ENCODE data around the gene KDR.
A peak's percentile ranks its signal among the peaks of the same experiment; 100 is the strongest.

KDR gene

DNA sequence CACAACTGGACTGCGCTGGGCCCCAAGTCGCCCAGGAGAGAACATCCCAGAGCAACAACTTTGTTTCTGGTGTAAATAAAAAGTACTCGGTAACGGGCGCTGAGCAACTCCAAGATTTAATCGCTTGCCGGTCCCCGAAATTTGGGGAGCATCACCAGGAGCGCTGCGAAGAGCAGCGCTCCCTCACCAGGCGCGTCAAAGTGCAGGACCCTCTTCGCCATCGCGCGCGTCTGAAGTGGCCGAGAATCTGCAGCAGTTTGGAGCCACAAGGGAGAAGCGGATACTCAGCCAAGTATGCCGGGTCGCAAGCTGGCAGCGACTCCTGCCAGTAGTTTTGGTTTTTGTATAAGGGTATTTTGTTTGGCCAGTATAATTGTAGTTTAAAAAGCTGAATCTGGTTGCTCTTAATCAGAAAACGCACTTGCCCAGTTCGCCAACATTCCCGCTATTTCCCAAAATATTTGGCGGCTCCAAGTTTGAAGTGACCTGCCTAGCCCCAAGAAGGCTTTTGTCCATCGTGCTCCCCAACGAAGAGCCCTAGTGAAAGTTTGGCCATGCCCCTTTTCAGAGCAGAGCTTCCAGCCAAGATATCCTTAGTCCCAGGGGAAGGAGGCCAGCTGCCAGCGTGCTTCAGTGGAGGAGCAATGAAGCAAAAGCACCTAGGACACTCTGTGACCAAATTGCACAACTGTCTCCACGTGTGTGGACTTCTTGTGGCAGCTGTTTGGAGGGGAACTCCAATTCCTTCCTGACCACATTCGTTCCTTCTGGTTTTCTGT is 557 bp upstream of the KDR start:
- intact Hi-C loops (cut with DNase I): no loop called here

DNA sequence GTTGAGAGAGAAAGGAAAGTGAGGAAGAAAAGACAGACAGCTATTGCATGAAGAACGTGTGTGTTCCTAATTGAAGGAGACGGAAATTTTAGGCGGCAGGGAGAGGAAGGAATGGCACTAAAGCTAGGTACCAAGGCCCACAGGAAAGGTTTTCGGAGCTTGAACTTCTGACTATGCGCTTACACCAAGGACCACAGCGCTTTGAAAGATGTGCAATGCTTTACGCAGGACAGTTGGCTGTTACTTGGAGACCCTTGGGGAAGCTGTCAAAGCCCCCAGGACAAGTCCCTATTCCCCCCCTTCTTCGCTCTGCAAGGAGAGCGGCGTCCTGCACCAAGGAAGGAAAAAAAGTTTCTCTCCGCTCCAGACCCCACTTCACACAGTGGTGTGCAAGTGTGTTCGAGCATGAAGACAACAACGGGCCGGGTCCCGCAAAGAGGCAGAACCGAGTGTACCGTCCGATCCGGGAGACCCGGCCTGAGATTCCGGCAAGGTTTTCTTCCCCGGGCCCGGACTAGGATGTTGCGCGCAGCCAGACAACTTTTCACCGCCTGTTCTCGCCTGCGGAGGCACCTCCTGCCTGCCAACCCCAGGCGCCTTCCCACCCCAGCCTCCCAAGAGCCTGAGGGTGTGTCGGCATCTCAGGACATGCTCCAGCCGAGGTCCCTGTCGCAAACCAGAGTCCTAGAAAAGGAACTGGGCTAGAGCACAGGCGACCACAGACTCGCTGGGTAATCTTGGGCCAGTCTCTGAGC is 896 bp downstream of the KDR start:
- intact Hi-C loops (cut with DNase I): no loop called here
- peak in 9 of 42 donors; percentile 1 to 49 (median 9) for DNase-seq

More for the DNA sequence above, 557 bp upstream of the KDR start:
- peak in 12 of 42 donors; percentile 3 to 46 (median 18) for DNase-seq

DNA sequence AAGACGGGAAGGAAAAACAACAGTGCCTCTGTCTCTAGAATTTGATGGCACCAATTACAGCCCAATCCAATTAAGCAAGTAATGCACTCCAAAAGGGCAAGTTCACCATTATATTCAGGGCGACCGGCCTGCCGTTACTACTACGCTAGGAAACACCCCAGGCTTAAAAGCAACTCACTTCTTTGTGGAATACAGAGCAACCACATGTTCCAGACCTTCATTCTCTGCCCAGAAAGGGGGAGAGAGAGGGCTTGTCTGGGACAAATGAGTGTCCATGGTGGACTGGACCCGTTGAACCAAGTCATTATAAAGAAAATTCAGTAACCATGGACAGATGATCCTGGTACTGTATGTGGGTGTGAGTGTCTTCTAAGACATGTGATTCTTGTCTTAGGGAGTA is 1.6 kb downstream of the KDR start:
- peak in 1 of 42 donors; percentile 4 for DNase-seq
- intact Hi-C loops (cut with DNase I): no loop called here

DNA sequence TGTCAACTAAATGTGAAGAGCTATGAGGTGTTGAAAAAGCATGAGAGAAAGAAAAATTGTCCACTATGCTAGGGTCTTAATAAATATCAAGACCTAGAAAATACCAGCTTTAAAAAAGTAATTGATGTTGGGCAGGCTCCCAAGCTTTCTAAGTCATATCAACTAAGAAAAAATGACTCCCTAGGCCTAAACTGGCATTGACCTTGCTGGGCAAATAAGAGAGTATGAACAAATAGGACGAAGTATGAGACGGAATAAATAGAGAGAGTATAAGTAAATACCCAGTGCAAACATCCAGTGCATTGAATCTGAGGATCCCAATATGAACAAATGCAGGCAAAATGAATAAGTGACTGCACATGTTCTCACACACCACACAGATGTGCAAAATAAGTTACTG is 3.2 kb downstream of the KDR start:
- no peak for DNase-seq
- intact Hi-C loops (cut with DNase I): no loop called here

DNA sequence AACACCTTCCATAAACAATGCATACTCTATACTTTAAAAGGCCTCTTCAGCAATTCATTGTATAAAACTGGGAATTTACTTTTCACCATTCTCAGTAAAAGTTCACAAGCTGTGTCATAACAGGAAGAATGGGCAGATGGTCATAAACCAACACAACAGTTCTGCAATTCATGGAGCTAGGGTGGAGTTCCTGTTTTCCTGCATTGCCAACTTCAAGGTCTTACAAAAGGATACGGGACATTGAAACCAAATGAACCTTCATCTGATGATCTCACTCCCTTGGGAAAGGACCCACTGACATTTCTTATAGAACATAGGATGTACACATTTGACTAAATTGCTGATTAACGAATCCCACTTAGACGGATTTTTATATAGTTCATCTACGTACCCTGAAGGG is 4.1 kb downstream of the KDR start:
- DNase-seq: no peak
- intact Hi-C loops (cut with DNase I): no loop called here

DNA sequence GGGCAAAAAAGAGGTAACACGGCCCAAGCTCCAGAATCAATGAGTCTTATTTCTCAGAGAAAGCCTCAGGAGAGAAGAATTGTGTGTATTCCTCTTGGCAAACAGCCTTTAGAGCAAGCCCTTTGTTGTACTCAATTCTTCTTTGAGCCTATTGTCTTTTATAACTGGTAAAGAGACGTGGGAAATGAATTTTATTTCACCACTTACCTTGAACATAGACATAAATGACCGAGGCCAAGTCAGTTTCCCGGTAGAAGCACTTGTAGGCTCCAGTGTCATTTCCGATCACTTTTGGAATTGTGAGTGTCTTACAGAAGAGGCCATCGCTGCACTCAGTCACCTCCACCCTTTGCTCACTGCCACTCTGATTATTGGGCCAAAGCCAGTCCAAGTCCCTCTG is 7.0 kb downstream of the KDR start:
- no peak for DNase-seq
- intact Hi-C loops (cut with DNase I): no loop called here

DNA sequence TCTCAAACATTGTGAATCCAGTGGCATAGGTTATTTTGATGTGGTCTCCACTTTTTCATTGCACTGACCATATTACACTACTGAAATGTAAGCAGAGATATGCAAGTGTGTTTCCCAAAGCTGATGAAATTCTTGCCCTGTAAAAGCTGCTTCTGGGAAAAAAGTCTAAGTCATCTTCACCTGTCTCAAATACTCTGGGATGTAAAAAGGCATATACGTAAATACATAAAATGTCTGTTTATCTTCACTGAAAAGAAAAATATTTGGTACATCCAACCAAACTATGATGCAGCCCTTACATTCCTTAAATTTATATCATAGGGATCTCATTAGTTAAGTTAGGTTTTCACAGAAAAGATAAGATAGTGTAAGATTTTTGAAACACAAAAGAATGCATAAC is 7.9 kb downstream of the KDR start:
- intact Hi-C loops (cut with DNase I): no loop called here
- no peak for DNase-seq

DNA sequence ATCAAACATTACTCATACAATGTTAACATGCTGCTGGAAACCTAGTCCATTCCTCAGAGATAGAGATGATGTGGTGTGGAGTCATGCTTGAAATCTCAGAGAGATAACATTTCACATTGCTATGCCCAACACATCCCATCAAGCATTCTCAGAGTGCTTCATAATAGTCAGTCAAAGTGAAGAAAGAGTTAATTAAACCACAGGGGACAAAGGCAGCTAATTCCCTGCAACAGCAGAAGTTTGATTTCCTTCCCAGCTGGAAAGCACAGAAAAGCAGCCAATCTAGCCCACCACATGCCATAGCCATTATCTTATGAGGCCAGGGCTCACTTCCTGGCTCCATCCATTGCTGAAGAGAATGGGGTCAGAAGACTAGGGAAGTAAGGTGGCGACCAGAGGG is 8.9 kb downstream of the KDR start:
- intact Hi-C loops (cut with DNase I): no loop called here
- no peak for DNase-seq

DNA sequence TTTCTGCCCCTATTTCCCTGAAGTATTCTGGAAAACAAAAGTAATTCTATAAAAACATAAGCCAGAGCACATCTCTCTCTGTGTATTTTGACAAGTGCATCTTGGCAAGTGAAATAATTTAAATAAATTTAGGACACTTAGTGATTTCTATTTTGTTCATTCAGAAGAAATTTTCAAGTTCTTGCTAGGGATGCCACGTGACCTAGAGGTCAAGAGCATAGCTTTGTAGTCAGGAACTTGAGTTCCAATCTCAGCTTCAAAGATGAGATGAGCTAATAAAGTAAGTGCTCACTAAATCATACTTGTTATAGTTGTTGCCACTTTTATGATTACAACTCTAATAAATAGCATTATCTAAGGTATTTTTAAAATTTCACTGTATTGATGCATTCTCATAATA is 13.8 kb downstream of the KDR start:
- DNase-seq: no peak
- intact Hi-C loops (cut with DNase I): no loop called here

DNA sequence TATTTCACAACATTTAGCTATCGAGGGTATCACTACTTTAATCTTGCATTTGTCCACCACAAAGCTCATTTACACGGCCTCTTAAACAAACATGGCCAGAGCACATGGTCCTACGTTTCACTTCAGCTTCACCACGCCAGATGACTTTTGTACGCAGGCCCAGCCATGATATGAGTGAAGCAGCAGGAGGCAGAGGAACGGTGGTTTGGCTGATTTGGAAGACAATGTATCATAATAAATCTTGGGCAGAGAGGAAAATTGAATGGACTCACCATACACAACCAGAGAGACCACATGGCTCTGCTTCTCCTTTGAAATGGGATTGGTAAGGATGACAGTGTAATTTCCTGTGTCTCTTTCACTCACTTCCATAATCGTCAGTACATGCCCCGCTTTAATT is 15.3 kb downstream of the KDR start:
- intact Hi-C loops (cut with DNase I): no loop called here
- no peak for DNase-seq

DNA sequence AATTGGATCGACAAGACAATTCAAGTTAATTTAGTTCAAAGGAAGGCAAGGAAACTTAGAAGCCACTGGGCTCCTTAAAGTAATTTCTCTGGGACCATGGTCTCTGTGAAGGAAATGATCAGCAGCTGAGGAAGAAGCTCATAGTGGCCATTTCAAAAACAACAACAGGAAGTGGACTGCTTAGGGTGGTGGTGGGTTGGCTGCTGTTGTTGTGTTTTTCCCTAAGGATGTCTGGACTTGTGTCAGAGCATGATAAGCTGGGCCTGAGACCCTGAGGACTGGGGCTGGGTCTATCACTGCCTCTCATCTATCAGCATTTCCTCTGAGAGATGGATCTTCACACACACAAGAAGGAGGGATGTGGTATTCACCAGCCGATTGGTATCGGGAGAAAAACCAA is 18.3 kb downstream of the KDR start:
- intact Hi-C loops (cut with DNase I): no loop called here
- no peak for DNase-seq

DNA sequence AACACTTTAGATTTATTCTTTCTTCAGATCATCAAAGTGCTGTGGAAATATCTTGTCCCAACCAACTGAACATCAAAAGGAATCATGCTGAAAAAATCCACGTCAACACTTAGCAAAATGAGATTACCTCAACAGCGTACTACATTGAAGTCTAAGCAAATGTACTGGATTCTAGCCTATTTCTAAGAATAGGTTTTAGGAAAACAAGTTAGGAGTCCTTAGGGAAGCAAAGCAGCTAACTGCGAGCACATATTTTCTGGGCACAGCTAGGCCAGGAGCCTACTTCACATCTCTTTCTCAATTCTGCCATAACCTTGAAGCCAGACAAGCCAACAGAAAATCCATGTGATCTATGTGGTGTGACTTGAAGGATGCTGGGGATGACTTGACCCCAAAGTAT is 22.2 kb downstream of the KDR start:
- intact Hi-C loops (cut with DNase I): no loop called here
- no peak for DNase-seq

DNA sequence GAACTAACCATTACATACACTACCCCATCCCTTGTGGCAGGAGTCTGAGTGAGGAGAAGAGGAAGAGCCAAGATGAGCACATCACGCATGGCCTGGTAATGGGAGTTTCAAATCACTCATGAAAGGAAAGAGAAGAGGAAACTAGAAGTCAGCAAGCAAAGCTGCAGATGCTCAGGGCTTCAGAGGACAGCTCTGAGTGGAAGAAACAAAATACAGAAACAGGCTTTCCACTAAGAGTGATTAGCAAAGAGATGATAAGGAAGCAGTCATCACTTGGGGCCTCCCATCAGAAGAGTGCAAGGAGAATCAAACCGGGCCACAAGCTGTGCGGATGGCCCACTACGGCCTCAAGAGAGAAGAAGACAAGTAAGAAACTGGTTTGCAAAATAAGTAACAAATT is 25.6 kb downstream of the KDR start:
- intact Hi-C loops (cut with DNase I): loop anchor here (10.0 kb wide), 1 partner anchor 215 kb away; no protein-coding TSS in a partner anchor
- no peak for DNase-seq

DNA sequence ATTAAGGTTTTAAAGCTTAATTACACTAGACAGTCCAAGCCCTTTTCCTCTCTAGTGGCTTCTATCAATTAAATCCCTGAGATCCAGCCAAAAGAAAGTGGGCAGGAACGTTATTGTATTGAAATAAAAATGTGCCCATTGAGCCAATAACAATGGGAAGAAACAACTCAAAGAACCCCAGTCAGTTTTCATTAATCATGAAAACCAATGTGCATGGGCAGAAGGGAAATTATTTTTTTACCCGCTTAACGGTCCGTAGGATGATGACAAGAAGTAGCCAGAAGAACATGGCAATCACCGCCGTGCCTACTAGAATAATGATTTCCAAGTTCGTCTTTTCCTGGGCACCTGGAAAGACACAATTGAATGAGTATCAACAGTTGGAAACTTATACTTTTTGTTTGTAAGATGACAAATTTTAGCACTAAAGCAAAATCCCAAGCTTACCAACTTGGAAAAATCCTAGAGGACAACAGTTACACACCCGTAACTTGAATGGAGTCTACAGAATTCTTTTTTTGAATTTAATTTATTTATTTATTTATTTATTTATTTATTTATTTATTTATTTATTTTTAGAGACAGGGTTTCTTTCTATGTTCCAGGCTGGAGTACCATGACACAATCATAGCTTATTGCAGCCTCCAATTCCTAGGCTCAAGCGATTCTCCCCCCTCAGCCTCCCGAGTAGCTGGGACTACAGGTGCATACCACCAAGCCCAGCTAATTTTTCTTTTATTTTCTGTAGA is 26.8 kb downstream of the KDR start:
- DNase-seq: no peak
- intact Hi-C loops (cut with DNase I): loop anchor here (10.0 kb wide), 1 partner anchor 216 kb away; no protein-coding TSS in a partner anchor

DNA sequence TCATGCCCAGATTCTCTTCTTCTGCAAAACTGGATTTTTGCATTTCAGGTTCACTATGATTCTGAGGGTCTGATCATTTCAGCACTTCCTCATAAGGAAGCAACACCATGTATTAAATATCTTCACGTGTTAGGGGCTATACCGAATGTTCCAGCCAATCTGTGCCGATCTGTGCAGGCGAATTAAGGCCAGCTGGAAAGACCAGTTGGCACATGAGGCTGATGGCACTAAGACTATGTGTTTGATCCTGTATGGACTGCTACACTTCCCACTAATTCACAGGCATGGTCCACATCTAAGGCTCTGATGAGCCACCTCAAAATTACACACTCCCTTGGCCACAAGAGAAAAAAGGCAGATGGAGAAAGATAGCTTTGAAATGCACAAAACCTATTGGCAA is 28.8 kb downstream of the KDR start:
- intact Hi-C loops (cut with DNase I): loop anchor here (10.0 kb wide), 1 partner anchor 218 kb away; no protein-coding TSS in a partner anchor
- no peak for DNase-seq

DNA sequence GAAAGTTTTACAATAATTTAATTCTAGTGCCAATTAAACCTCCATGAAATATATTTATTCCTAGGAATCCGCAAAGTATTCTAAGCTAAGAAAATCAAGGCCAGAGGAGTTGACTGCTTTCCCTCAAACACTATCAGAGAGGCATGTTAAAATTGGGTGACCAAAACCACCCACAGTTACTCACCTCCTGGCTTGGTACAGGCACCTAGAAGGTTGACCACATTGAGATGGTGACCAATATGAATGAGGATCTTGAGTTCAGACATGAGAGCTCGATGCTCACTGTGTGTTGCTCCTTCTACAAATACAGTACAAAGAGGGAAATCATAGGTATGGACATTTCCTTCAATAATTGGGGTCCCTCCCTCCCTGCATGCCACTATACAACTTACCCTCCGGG is 29.4 kb downstream of the KDR start:
- no peak for DNase-seq
- intact Hi-C loops (cut with DNase I): loop anchor here (10.0 kb wide), 1 partner anchor 219 kb away; no protein-coding TSS in a partner anchor

DNA sequence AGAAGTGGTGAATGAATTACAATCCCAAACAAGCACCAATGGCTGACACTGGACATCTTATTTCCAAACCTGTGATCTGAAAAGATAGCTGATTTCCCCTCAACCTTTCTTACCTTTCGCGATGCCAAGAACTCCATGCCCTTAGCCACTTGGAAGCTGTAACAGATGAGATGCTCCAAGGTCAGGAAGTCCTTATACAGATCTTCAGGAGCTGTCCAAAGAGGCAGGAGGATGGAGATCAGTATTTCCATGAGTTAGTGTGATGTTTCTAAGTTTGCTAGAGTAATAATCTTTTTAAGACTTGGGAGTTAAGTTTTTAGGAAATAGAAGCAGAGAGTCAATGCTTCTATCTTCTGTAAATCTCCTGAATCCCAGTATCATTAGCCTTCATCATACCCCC is 32.9 kb downstream of the KDR start:
- DNase-seq: no peak
- intact Hi-C loops (cut with DNase I): loop anchor here (10.0 kb wide), 1 partner anchor 222 kb away; no protein-coding TSS in a partner anchor

DNA sequence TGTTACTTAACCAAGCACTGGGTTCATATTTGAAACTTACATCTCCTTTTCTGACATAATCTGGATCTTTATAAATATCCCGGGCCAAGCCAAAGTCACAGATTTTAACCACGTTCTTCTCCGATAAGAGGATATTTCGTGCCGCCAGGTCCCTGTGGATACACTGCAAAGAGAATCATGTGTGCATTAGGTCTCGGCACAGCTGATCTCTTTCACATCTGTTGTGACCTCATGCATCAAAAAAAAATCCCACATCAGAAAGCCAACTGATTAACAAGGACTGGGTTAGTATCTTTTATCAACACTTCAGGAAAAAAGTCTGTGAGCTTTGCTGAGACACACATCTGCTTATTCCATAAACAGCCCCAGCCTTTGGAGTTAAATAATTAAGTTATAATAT is 35.5 kb downstream of the KDR start:
- intact Hi-C loops (cut with DNase I): loop anchor here (10.0 kb wide), 1 partner anchor 225 kb away; no protein-coding TSS in a partner anchor
- DNase-seq: peak in 1 of 42 donors; percentile 16

DNA sequence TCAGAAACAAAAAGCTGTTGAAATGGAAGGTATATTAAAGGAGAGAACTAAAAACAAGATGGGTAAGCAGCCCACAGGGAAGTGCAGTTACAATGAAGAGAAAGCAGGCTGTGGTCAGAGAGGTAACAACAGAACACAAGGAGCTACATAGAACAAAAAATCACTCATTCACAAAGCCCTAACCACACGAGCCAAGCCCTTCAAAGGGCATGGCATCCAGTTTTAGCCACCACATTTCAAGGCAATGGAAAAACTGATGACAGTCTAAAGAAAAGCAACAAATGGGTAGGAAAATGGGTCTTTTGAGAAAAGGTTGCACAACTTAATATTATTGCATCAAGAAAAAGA is 37.5 kb downstream of the KDR start:
- intact Hi-C loops (cut with DNase I): no loop called here
- peak in 1 of 42 donors; percentile 5 for DNase-seq
